PFSK-1 (cell line): ENCODE data around the gene GPRIN3.

Experiments
- FOXP2 ChIP-seq: optimal IDR thresholded peaks from 2 replicates; pipeline ENCODE3; 2011; ENCODE audit warnings: borderline replicate concordance, control low read depth, inconsistent platforms; ENCODE audit not compliant: insufficient read depth; ENCODE audit errors: extremely low read length, extremely low read depth
- POLR2AphosphoS5 ChIP-seq: IDR thresholded peaks from 2 replicates; pipeline ENCODE4 v1.6.1; 2012; ENCODE audit warnings: low read depth, mild to moderate bottlenecking, control low read depth, low read length, moderate library complexity
- REST ChIP-seq, 2 experiments: IDR thresholded peaks; 2 replicates each; pipeline versions ENCODE4 v1.6.1 to v1.8.0; 2011 to 2012; ENCODE audit warnings: low read depth in 2 of 2, low read length in 2 of 2, control low read depth in 1 of 2, inconsistent platforms in 1 of 2, mild to moderate bottlenecking in 1 of 2, moderate library complexity in 1 of 2; ENCODE audit not compliant: insufficient read depth in 1 of 2
- SIN3A ChIP-seq: IDR thresholded peaks from 2 replicates; pipeline ENCODE4 v1.6.1; 2012; ENCODE audit warnings: mild to moderate bottlenecking, low read length, moderate library complexity, borderline replicate concordance; ENCODE audit not compliant: insufficient read depth
- TAF1 ChIP-seq: IDR thresholded peaks from 2 replicates; pipeline ENCODE4 v1.6.1; 2012; ENCODE audit warnings: low read length, control low read depth, borderline replicate concordance; ENCODE audit not compliant: insufficient read depth

The GPRIN3 gene

GRCh38 chr4:89251396-89251795 is 56.2 kb downstream of the GPRIN3 start:
- TF ChIP-seq SIN3A (no peak), REST (IDR thresholded peaks at IDR 0.05; ENCODE audit: insufficient read depth in 1 of 2, low read depth in 2 of 2, low read length in 2 of 2) (no peak), POLR2AphosphoS5 (no peak), TAF1 (no peak), FOXP2 (no peak)

GRCh38 chr4:89249716-89250361 is 57.8 kb downstream of the GPRIN3 start:
- no peak for TF ChIP-seq TAF1
- no peak for TF ChIP-seq POLR2AphosphoS5
- no peak for TF ChIP-seq SIN3A
- no peak for TF ChIP-seq FOXP2
- TF ChIP-seq REST (IDR thresholded peaks at IDR 0.05; ENCODE audit: insufficient read depth in 1 of 2, low read depth in 2 of 2, low read length in 2 of 2) = no peak

- no peak for TF ChIP-seq SIN3A
Observed at GRCh38 chr4:89249313-89249712, 58.3 kb downstream of the GPRIN3 start.

GRCh38 chr4:89248879-89249281 is 58.7 kb downstream of the GPRIN3 start:
- TF ChIP-seq FOXP2 (no peak), SIN3A (no peak), POLR2AphosphoS5 (no peak), TAF1 (no peak), REST (IDR thresholded peaks at IDR 0.05; ENCODE audit: insufficient read depth in 1 of 2, low read depth in 2 of 2, low read length in 2 of 2) (no peak)

- no peak for TF ChIP-seq REST (IDR thresholded peaks at IDR 0.05; ENCODE audit: insufficient read depth in 1 of 2, low read depth in 2 of 2, low read length in 2 of 2)
- TF ChIP-seq POLR2AphosphoS5 = no peak
- TF ChIP-seq FOXP2 = no peak
- no peak for TF ChIP-seq SIN3A
- TF ChIP-seq TAF1 = no peak
Observed at GRCh38 chr4:89247951-89248350, 59.6 kb downstream of the GPRIN3 start.
